HG03442 (cell line): ENCODE data around the gene DLD.

Experiments
- ATAC-seq: cut with Tn5 transposase; IDR thresholded peaks from one replicate; pipeline ENCODE4 v1.9.1; 2021; ENCODE audit warnings: mild to moderate bottlenecking, moderate library complexity; ENCODE audit not compliant: unreplicated experiment

DLD gene

DNA sequence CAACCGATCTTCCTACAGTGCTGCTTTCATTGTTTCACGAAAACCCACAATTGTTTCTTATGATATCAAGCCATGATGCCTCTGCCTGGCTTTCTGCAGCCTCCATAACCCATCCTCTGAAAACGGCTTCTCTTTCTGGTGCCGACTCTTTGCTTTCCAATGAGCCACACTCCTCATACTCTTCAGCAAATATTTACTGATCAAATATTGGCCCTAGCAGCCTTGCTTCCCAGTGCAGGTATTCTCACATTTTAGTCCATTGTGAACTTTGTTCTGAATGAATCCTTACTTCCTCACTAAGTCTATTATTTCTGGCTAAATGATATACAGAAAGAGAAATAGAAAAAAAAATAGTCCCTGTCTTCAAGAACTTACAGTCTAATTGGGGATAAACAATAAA, 76.4 kb downstream of the DLD start:
- no peak for ATAC-seq

DNA sequence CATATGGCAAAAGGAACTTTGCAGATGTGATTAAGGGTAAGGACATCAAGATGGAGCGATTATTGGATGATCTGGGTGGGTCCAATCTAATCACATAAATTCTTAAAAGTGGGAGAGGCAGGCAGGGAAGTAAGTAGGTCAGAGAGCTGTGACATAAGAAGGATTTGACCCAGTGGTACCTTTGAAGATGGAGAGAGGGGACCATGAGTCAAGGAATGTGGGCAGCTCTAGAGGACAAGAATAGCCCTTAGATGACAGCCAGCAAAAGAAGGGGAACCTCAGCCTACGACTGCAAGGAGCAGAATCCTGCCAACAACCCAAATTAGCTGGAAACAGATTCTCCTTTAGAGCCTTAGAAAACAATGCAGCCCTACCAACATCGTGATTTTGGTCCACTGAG, 77.5 kb downstream of the DLD start:
- no peak for ATAC-seq

DNA sequence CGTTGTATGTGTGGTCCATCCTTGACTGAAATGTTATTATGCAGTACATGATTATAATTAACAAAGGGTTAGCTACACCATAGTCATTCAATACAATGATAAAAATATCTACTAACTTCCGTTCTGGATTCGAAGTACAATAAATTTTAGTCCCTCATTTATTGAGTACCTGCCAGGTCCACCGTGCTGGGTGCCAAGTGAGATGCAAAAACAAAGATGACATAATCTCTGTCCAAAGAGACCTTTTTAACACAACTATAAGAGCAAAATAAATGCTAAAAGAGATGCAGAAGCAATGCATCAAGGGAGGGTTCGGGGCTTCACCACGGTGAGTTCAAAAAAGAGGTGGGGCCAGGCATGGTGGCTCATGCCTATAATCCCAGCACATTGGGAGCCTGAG, 78.9 kb downstream of the DLD start:
- no peak for ATAC-seq
